BLaER1 (cell line): ENCODE results near the gene CRACR2A.

ENCODE experiments used
- H3K27ac ChIP-seq: shearing (Covaris generic); formaldehyde crosslinking; 2 replicates; pipeline ENCODE4 v1.8.1; 2022
- H3K27me3 ChIP-seq: shearing (Covaris generic); formaldehyde crosslinking; 2 replicates; pipeline ENCODE4 v1.8.1; 2022
- H3K36me3 ChIP-seq: shearing (Covaris generic); formaldehyde crosslinking; 2 replicates; pipeline ENCODE4 v1.8.1; 2022
- H3K4me1 ChIP-seq: shearing (Covaris generic); formaldehyde crosslinking; 2 replicates; pipeline ENCODE4 v1.8.1; 2022
- H3K4me2 ChIP-seq: shearing (Covaris generic); formaldehyde crosslinking; 2 replicates; pipeline ENCODE4 v1.8.1; 2022
- H3K4me3 ChIP-seq: shearing (Covaris generic); formaldehyde crosslinking; 2 replicates; pipeline ENCODE4 v1.8.1; 2022
- H3K9ac ChIP-seq: shearing (Covaris generic); formaldehyde crosslinking; 2 replicates; pipeline ENCODE4 v1.8.1; 2022
- H3K9me3 ChIP-seq: shearing (Covaris generic); formaldehyde crosslinking; 2 replicates; pipeline ENCODE4 v1.8.1; 2022
- H4K20me1 ChIP-seq: shearing (Covaris generic); formaldehyde crosslinking; 2 replicates; pipeline ENCODE4 v1.8.1; 2022
- Cebpa-rat ChIP-seq: shearing (Covaris generic); IDR thresholded peaks from 2 replicates; pipeline ENCODE4 v1.8.1; 2022

CRACR2A gene

GRCh38 chr12:3641428-3642018, 111.4 kb downstream of the CRACR2A start:
- Histone ChIP-seq H3K9me3 (no peaks in the 10 kb centered on the region), H3K27me3 (no peaks in the 10 kb centered on the region), H3K36me3 (peaks cover 73% of the 10 kb centered on the region), H3K4me2 (no peak overlapping the region), H4K20me1 (no peaks in the 10 kb centered on the region), H3K4me3 (no peak overlapping the region), H3K27ac (no peak overlapping the region), H3K4me1 (peaks cover 23% of the 10 kb centered on the region), H3K9ac (no peak overlapping the region)
- no peak for TF ChIP-seq Cebpa-rat

GRCh38 chr12:3636328-3636727, 116.6 kb downstream of the CRACR2A start:
- Histone ChIP-seq H3K4me2 (no peak overlapping the region), H3K4me3 (no peak overlapping the region), H3K9ac (no peak overlapping the region), H4K20me1 (no peaks in the 10 kb centered on the region), H3K36me3 (peaks cover 71% of the 10 kb centered on the region), H3K4me1 (peaks cover 37% of the 10 kb centered on the region), H3K27me3 (no peaks in the 10 kb centered on the region), H3K9me3 (no peaks in the 10 kb centered on the region), H3K27ac (no peak overlapping the region)
- no peak for TF ChIP-seq Cebpa-rat

GRCh38 chr12:3634348-3634747, 118.6 kb downstream of the CRACR2A start:
- Histone ChIP-seq H3K9me3 (no peaks in the 10 kb centered on the region), H4K20me1 (no peaks in the 10 kb centered on the region), H3K27me3 (no peaks in the 10 kb centered on the region), H3K9ac (no peak overlapping the region), H3K36me3 (peaks cover 68% of the 10 kb centered on the region), H3K4me3 (no peak overlapping the region), H3K4me2 (peak overlapping the region; percentile 9; the same call in 1 of the 2 replicates), H3K27ac (0 out of 2 replicates have a peak overlapping the region, but pooled peaks have one; percentile 35), H3K4me1 (peaks cover 57% of the 10 kb centered on the region)
- no peak for TF ChIP-seq Cebpa-rat

GRCh38 chr12:3633396-3633795, 119.5 kb downstream of the CRACR2A start:
- Histone ChIP-seq H4K20me1 (no peaks in the 10 kb centered on the region), H3K4me1 (peaks cover 65% of the 10 kb centered on the region), H3K27ac (peak overlapping the region; percentile 50; the same call in 1 of the 2 replicates), H3K4me3 (no peak overlapping the region), H3K9me3 (no peaks in the 10 kb centered on the region), H3K4me2 (peak overlapping the region; percentile 82), H3K36me3 (peaks cover 69% of the 10 kb centered on the region), H3K9ac (no peak overlapping the region), H3K27me3 (no peaks in the 10 kb centered on the region)
- no peak for TF ChIP-seq Cebpa-rat

GRCh38 chr12:3632754-3633153, 120.2 kb downstream of the CRACR2A start:
- TF ChIP-seq Cebpa-rat = no peak

GRCh38 chr12:3632256-3632655, 120.7 kb downstream of the CRACR2A start:
- Histone ChIP-seq H3K4me1 (peaks cover 65% of the 10 kb centered on the region), H4K20me1 (no peaks in the 10 kb centered on the region), H3K9ac (no peak overlapping the region), H3K27me3 (no peaks in the 10 kb centered on the region), H3K4me2 (peak overlapping the region; percentile 82), H3K4me3 (no peak overlapping the region), H3K9me3 (no peaks in the 10 kb centered on the region), H3K27ac (peak overlapping the region; percentile 88), H3K36me3 (peaks cover 66% of the 10 kb centered on the region)
- no peak for TF ChIP-seq Cebpa-rat

More at GRCh38 chr12:3632754-3633153, 120.2 kb downstream of the CRACR2A start:
- no peak overlapping the region for H3K4me3 ChIP-seq
- no peaks in the 10 kb centered on the region for H3K27me3 ChIP-seq
- H3K9me3 ChIP-seq = no peaks in the 10 kb centered on the region
- H3K4me2 ChIP-seq = peak overlapping the region; percentile 82
- no peak overlapping the region for H3K9ac ChIP-seq
- peak overlapping the region; percentile 88; the same call in 1 of the 2 replicates for H3K27ac ChIP-seq
- H3K36me3 ChIP-seq = peaks cover 66% of the 10 kb centered on the region
- peaks cover 65% of the 10 kb centered on the region for H3K4me1 ChIP-seq
- H4K20me1 ChIP-seq = no peaks in the 10 kb centered on the region

- peak overlapping the region; percentile 82 for H3K4me2 ChIP-seq
- H3K27me3 ChIP-seq = no peaks in the 10 kb centered on the region
- H3K36me3 ChIP-seq = peaks cover 66% of the 10 kb centered on the region
- no peak overlapping the region for H3K4me3 ChIP-seq
- peak overlapping the region; percentile 88 for H3K27ac ChIP-seq
- no peaks in the 10 kb centered on the region for H4K20me1 ChIP-seq
- peak overlapping the region; percentile 57; the same call in 1 of the 2 replicates for H3K9ac ChIP-seq
- H3K9me3 ChIP-seq = no peaks in the 10 kb centered on the region
- H3K4me1 ChIP-seq = peaks cover 65% of the 10 kb centered on the region
- TF ChIP-seq Cebpa-rat = no peak
Measured at GRCh38 chr12:3631759-3632158, 121.2 kb downstream of the CRACR2A start.

GRCh38 chr12:3631272-3631637, 121.7 kb downstream of the CRACR2A start:
- H4K20me1 ChIP-seq = no peaks in the 10 kb centered on the region
- peaks cover 65% of the 10 kb centered on the region for H3K4me1 ChIP-seq
- H3K36me3 ChIP-seq = peaks cover 66% of the 10 kb centered on the region
- no peak for TF ChIP-seq Cebpa-rat
- H3K9ac ChIP-seq = peak overlapping the region; percentile 57; the same call in 1 of the 2 replicates
- H3K27me3 ChIP-seq = no peaks in the 10 kb centered on the region
- no peaks in the 10 kb centered on the region for H3K9me3 ChIP-seq
- H3K27ac ChIP-seq = peak overlapping the region; percentile 88
- H3K4me3 ChIP-seq = no peak overlapping the region
- peak overlapping the region; percentile 82 for H3K4me2 ChIP-seq

- Histone ChIP-seq H3K9me3 (no peaks in the 10 kb centered on the region), H4K20me1 (no peaks in the 10 kb centered on the region), H3K27ac (peak overlapping the region; percentile 88), H3K4me2 (peak overlapping the region; percentile 82), H3K27me3 (no peaks in the 10 kb centered on the region), H3K36me3 (peaks cover 68% of the 10 kb centered on the region), H3K9ac (peak overlapping the region; percentile 57), H3K4me3 (no peak overlapping the region), H3K4me1 (peaks cover 65% of the 10 kb centered on the region)
- no peak for TF ChIP-seq Cebpa-rat
Measured at GRCh38 chr12:3630621-3631271, 122.2 kb downstream of the CRACR2A start.

- Histone ChIP-seq H3K4me2 (peak overlapping the region; percentile 82), H3K9ac (peak overlapping the region; percentile 57; the same call in 1 of the 2 replicates), H3K36me3 (peaks cover 74% of the 10 kb centered on the region), H3K9me3 (no peaks in the 10 kb centered on the region), H4K20me1 (no peaks in the 10 kb centered on the region), H3K27me3 (no peaks in the 10 kb centered on the region), H3K4me3 (no peak overlapping the region), H3K4me1 (peaks cover 68% of the 10 kb centered on the region), H3K27ac (peak overlapping the region; percentile 88)
- TF ChIP-seq Cebpa-rat = no peak
Measured at GRCh38 chr12:3630111-3630510, 122.8 kb downstream of the CRACR2A start.
